ENCODE results near the gene NTNG1.
A peak's percentile ranks its signal among the peaks of the same experiment; 100 is the strongest.

NTNG1 gene

GRCh38 chr1:107414550-107414949, 273.7 kb downstream of the NTNG1 start:
- TF ChIP-seq CTCF (IDR thresholded peaks at IDR 0.05; ENCODE audit: low read depth, low read length, missing control alignments), result no peak
- no peak overlapping the region for H3K4me3 ChIP-seq (ENCODE audit: low read depth, low read length)
- DNase-seq (ENCODE audit: low read depth), result no peak

- no peak overlapping the region for H3K4me3 ChIP-seq (ENCODE audit: low read depth, low read length)
- no peak for TF ChIP-seq CTCF (IDR thresholded peaks at IDR 0.05; ENCODE audit: low read depth, low read length, missing control alignments)
- DNase-seq (ENCODE audit: low read depth), result no peak
Observed at GRCh38 chr1:107415241-107415640, 274.4 kb downstream of the NTNG1 start.

- TF ChIP-seq CTCF (IDR thresholded peaks at IDR 0.05; ENCODE audit: low read depth, low read length, missing control alignments), result no peak
- no peak overlapping the region for H3K4me3 ChIP-seq (ENCODE audit: low read depth, low read length)
- DNase-seq (ENCODE audit: low read depth), result no peak
Observed at GRCh38 chr1:107419003-107419402, 278.2 kb downstream of the NTNG1 start.

GRCh38 chr1:107422901-107423300, 282.1 kb downstream of the NTNG1 start:
- H3K4me3 ChIP-seq (ENCODE audit: low read depth, low read length), result no peak overlapping the region
- DNase-seq (ENCODE audit: low read depth), result no peak
- TF ChIP-seq CTCF (IDR thresholded peaks at IDR 0.05; ENCODE audit: low read depth, low read length, missing control alignments), result no peak

GRCh38 chr1:107430540-107431228, 289.8 kb downstream of the NTNG1 start:
- peak; percentile 64 for DNase-seq (ENCODE audit: low read depth)
- no peak overlapping the region for H3K4me3 ChIP-seq (ENCODE audit: low read depth, low read length)
- peak; percentile 72 for TF ChIP-seq CTCF (IDR thresholded peaks at IDR 0.05; ENCODE audit: low read depth, low read length, missing control alignments)

- no peak for TF ChIP-seq CTCF (IDR thresholded peaks at IDR 0.05; ENCODE audit: low read depth, low read length, missing control alignments)
- no peak for DNase-seq (ENCODE audit: low read depth)
- no peak overlapping the region for H3K4me3 ChIP-seq (ENCODE audit: low read depth, low read length)
Observed at GRCh38 chr1:107432108-107432507, 291.3 kb downstream of the NTNG1 start.

- no peak for DNase-seq (ENCODE audit: low read depth)
- TF ChIP-seq CTCF (IDR thresholded peaks at IDR 0.05; ENCODE audit: low read depth, low read length, missing control alignments), result no peak
- H3K4me3 ChIP-seq (ENCODE audit: low read depth, low read length), result no peak overlapping the region
Observed at GRCh38 chr1:107433068-107433467, 292.2 kb downstream of the NTNG1 start.

Data from GM12864 (cell line).